GM12801 (cell line): ENCODE data around the gene LILRA2.

Experiments
- CTCF ChIP-seq: IDR thresholded peaks from one replicate; pipeline ENCODE4 v1.5.1; 2011; ENCODE audit warnings: control low read depth; ENCODE audit not compliant: insufficient read length; ENCODE audit errors: extremely low read depth

LILRA2 gene

GRCh38 chr19:54573330-54573872 is at the start of gene LILRA2:
Gene LILRA2, plus strand, starts transcription at chr19:54573790. Its CDS starts 89 bp downstream, at chr19:54573879.
- TF ChIP-seq CTCF = no peak

GRCh38 chr19:54525636-54526035 is 48.0 kb upstream of the LILRA2 start:
- no peak for TF ChIP-seq CTCF

- no peak for TF ChIP-seq CTCF
Measured at GRCh38 chr19:54526972-54527371, 46.6 kb upstream of the LILRA2 start.

- TF ChIP-seq CTCF = no peak
Measured at GRCh38 chr19:54530866-54531265, 42.7 kb upstream of the LILRA2 start.

- TF ChIP-seq CTCF = no peak
Measured at GRCh38 chr19:54532528-54532927, 41.1 kb upstream of the LILRA2 start.

GRCh38 chr19:54533476-54533875 is 40.1 kb upstream of the LILRA2 start:
- TF ChIP-seq CTCF = no peak

GRCh38 chr19:54534156-54534555 is 39.4 kb upstream of the LILRA2 start:
- no peak for TF ChIP-seq CTCF
